Endothelial cell of umbilical vein (primary cell): ENCODE data around the gene BAZ1B. TPM values are rescaled to one million over a fixed set of nuclear protein-coding genes. Genes with fewer than 3 reads are reported as not detected.

ENCODE experiments used
- BruUV-seq: library from RNA; stranded (reverse); fragments of 400-500 nt; replicated peaks from 2 replicates; lab custom pipeline; 2021; lab: Mats Ljungman, UMichigan
- CTCF ChIA-PET: fragments of 300-600, 350-600 bp; sonication (Branson Sonifier 250); formaldehyde crosslinking; loops from one replicate; lab custom pipeline; 2021; ENCODE audit warnings: antibody characterized with exemption, inconsistent platforms; lab: Charles Lee
- POLR2A ChIA-PET: fragments of 300-600, 350-600 bp; sonication (Branson Sonifier 250); formaldehyde crosslinking; loops from one replicate; lab custom pipeline; 2021; ENCODE audit warnings: antibody characterized with exemption, inconsistent platforms; lab: Charles Lee
- DNase-seq: peaks from one replicate; pipeline ENCODE4 v3.0.0-alpha.2; 2011; ENCODE audit warnings: low read depth, low spot score
- FAIRE-seq: peaks from 2 replicates; lab custom pipeline; 2011; peaks lifted over from hg19 to GRCh38; lab: Jason Lieb, UNC
- H2AFZ ChIP-seq: 2 replicates; pipeline ENCODE4 v1.6.0; 2012; ENCODE audit warnings: low read depth, low read length, control low read depth, inconsistent platforms
- H3K27ac ChIP-seq: 2 replicates; pipeline ENCODE4 v1.5.1; 2011; ENCODE audit warnings: low read depth, mild to moderate bottlenecking, control low read depth, low read length, moderate library complexity; ENCODE audit not compliant: insufficient read depth
- H3K27me3 ChIP-seq, 2 experiments: 2 replicates each; pipeline versions ENCODE4 v1.6.0 to v1.6.1; 2011; ENCODE audit warnings: low read length in 2 of 2, mixed read lengths in 1 of 2; ENCODE audit not compliant: control insufficient read depth in 2 of 2, insufficient read depth in 2 of 2
- H3K36me3 ChIP-seq, 2 experiments: 2 replicates in 1 of 2; 3 replicates in 1 of 2; pipeline ENCODE4 v1.5.1; 2011; ENCODE audit warnings: low read length in 2 of 2, mild to moderate bottlenecking in 1 of 2, moderate library complexity in 1 of 2; ENCODE audit not compliant: control insufficient read depth in 2 of 2, insufficient read depth in 2 of 2; ENCODE audit errors: extremely low read depth in 1 of 2
- H3K4me1 ChIP-seq: 3 replicates; pipeline ENCODE4 v1.5.1; 2011; ENCODE audit warnings: mild to moderate bottlenecking, low read length; ENCODE audit not compliant: control insufficient read depth, insufficient read depth; ENCODE audit errors: extremely low read depth
- H3K4me2 ChIP-seq: 2 replicates; pipeline ENCODE4 v1.6.1; 2011; ENCODE audit warnings: low read length, control low read depth, mixed read lengths; ENCODE audit not compliant: insufficient read depth
- H3K4me3 ChIP-seq, 3 experiments: fragments of 200-600 bp in 1 of 3; sonication (generic), shearing (Covaris generic) in 1 of 3; replicated peaks in 1 of 3; 2 replicates each; pipeline ENCODE4 v1.5.1; 2011 to 2016; ENCODE audit warnings: control low read depth in 3 of 3, low read length in 3 of 3, mild to moderate bottlenecking in 2 of 3, inconsistent platforms in 1 of 3, low read depth in 1 of 3, moderate library complexity in 1 of 3; ENCODE audit not compliant: insufficient read depth in 1 of 3
- H3K79me2 ChIP-seq: 2 replicates; pipeline ENCODE4 v1.6.0; 2012; ENCODE audit warnings: low read length, inconsistent platforms; ENCODE audit not compliant: control insufficient read depth, insufficient read depth
- H3K9ac ChIP-seq: replicated peaks from 2 replicates; pipeline ENCODE3; 2011; ENCODE audit warnings: low read length, control low read depth; ENCODE audit not compliant: insufficient read depth; ENCODE audit errors: extremely low read depth
- H3K9me1 ChIP-seq: replicated peaks from 3 replicates; pipeline ENCODE4 v1.6.0; 2011; ENCODE audit warnings: mild to moderate bottlenecking, low read length; ENCODE audit not compliant: control insufficient read depth, insufficient read depth; ENCODE audit errors: extremely low read depth
- H3K9me3 ChIP-seq: replicated peaks from 2 replicates; pipeline ENCODE4 v1.5.1; 2012; ENCODE audit warnings: low read length, inconsistent platforms; ENCODE audit not compliant: control insufficient read depth, insufficient read depth
- H4K20me1 ChIP-seq: replicated peaks from 2 replicates; pipeline ENCODE3; 2011; ENCODE audit warnings: mild to moderate bottlenecking, low read length; ENCODE audit not compliant: control insufficient read depth, insufficient read depth; ENCODE audit errors: extremely low read depth
- CTCF ChIP-seq, 2 donors: IDR thresholded peaks; 1 replicate in 1 of 2; 2 replicates in 1 of 2; pipeline ENCODE4 v1.5.1; 2011; ENCODE audit warnings: low read length in 2 of 2, mild to moderate bottlenecking in 2 of 2, moderate library complexity in 2 of 2, control low read depth in 1 of 2, inconsistent platforms in 1 of 2, low read depth in 1 of 2; ENCODE audit not compliant: insufficient read depth in 1 of 2; ENCODE audit errors: extremely low read depth in 1 of 2
- EZH2 ChIP-seq: IDR thresholded peaks from 2 replicates; pipeline ENCODE4 v1.6.1; 2012; ENCODE audit warnings: borderline replicate concordance, low read depth, mild to moderate bottlenecking, moderate library complexity, low read length, inconsistent platforms; ENCODE audit not compliant: severe bottlenecking
- FOS ChIP-seq: IDR thresholded peaks from 2 replicates; pipeline ENCODE4 v1.6.1; 2011; ENCODE audit warnings: mild to moderate bottlenecking, low read length, moderate library complexity, borderline replicate concordance; ENCODE audit not compliant: insufficient read depth
- GATA2 ChIP-seq: IDR thresholded peaks from 2 replicates; pipeline ENCODE4 v1.7.0; 2011; ENCODE audit warnings: low read depth, mild to moderate bottlenecking, moderate library complexity, mixed read lengths, low read length; ENCODE audit not compliant: insufficient read length, insufficient read depth
- JUN ChIP-seq: IDR thresholded peaks from 2 replicates; pipeline ENCODE4 v1.6.1; 2011; ENCODE audit warnings: borderline replicate concordance, low read depth; ENCODE audit not compliant: insufficient read length, insufficient read depth
- MYC ChIP-seq: IDR thresholded peaks from one replicate; pipeline ENCODE4 v1.6.1; 2011; ENCODE audit warnings: mild to moderate bottlenecking, low read depth, low read length
- POLR2A ChIP-seq: IDR thresholded peaks from 2 replicates; pipeline ENCODE4 v1.6.1; 2012; ENCODE audit warnings: low read depth, mild to moderate bottlenecking, control low read depth, low read length
- POLR2AphosphoS5 ChIP-seq: IDR thresholded peaks from 2 replicates; pipeline ENCODE4 v1.6.1; 2012; ENCODE audit warnings: low read depth, mild to moderate bottlenecking, control low read depth, low read length, moderate library complexity; ENCODE audit not compliant: insufficient read depth
- dilution Hi-C: fragments of 300-500 bp; cut with MboI; formaldehyde crosslinking; loops from one replicate; pipeline ENCODE4 v1.15.0; 2019; ENCODE audit warnings: low sequenced_read_pairs; ENCODE audit not compliant: extremely low pct_ligation_motif_present
- intact Hi-C: fragments of 100-400 bp; cut with micrococcal nuclease; formaldehyde crosslinking; loops from one replicate; pipeline ENCODE4 v1.10.0; 2022
- polyA plus RNA-seq, 4 experiments: library from polyadenylated mRNA; depleted of rRNA in 3 of 4; stranded (reverse) in 3 of 4; unstranded in 1 of 4; fragments of >200 nt; gene quantifications; 2 replicates each; pipeline versions ENCODE4 v1.2.1 to v1.2.3, GENCODE V29; 2011 to 2012; ENCODE audit warnings: missing spikeins in 1 of 4
- total RNA-seq: library from RNA; stranded (reverse); gene quantifications from 2 replicates; pipeline ENCODE4 v1.2.3, GENCODE V29; 2021
- TF ChIP-seq, protein P1 (sequence below): IDR thresholded peaks from 2 replicates; pipeline ENCODE4 v1.6.1; 2011; ENCODE audit not compliant: insufficient read depth, insufficient read length

The BAZ1B gene
- total and polyA plus RNA-seq, 2 donors (not counting 3 experiments of a cell fraction or from before 2014, with no cell fraction given): 16.2 to 74.7 TPM

DNA sequence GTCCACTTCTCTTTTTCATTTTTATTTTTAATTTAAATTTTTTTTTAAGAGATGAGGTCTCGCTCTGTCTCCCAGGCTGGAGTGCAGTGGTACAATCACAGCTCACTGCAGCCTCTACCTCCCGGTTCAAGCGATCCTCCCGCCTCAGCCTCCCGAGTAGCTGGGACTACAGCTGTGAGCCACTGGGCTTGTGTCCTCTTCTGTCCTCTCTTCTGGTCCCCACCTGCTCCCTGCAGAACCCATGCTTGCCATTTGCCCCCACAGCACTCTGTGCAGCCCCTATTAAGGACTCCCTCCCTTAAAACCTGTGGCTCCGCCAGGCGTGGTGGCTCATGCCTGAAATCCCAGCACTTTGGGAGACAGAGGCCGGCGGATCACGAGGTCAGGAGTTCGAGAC, 97.6 kb downstream of the BAZ1B start:
- Histone ChIP-seq H3K9ac (peak overlapping the region; percentile 9), H3K4me3 (no peak overlapping the region), H3K79me2 (no peaks in the 10 kb centered on the region), H3K9me1 (no peaks in the 10 kb centered on the region), H3K4me1 (no peaks in the 10 kb centered on the region), H2AFZ (no peak overlapping the region), H3K27me3 (no peaks in the 10 kb centered on the region), H3K27ac (no peak overlapping the region), H3K9me3 (no peaks in the 10 kb centered on the region), H3K36me3 (no peaks in the 10 kb centered on the region), H4K20me1 (no peaks in the 10 kb centered on the region), H3K4me2 (no peak overlapping the region)
- intact Hi-C loops (no loop called here), dilution Hi-C loops (no loop called here)
- CTCF ChIA-PET: interaction anchor here (1.2 to 1.4 kb wide), 3 partner anchors 27 to 101 kb away, joined by 3 to 5 read pairs (median 3); no protein-coding TSS in a partner anchor
- DNase-seq: no peak
- FAIRE-seq: no peak
- POLR2A ChIA-PET: no interaction called here
- no TSS peak for BruUV-seq
- TF ChIP-seq JUN: no peak
- TF ChIP-seq POLR2AphosphoS5: no peak
- TF ChIP-seq, protein P1, sequence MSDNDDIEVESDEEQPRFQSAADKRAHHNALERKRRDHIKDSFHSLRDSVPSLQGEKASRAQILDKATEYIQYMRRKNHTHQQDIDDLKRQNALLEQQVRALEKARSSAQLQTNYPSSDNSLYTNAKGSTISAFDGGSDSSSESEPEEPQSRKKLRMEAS: no peak
- TF ChIP-seq EZH2: no peak
- TF ChIP-seq FOS: no peak
- no peak for TF ChIP-seq POLR2A
- no peak for TF ChIP-seq CTCF (IDR thresholded peaks at IDR 0.05; ENCODE audit: extremely low read depth in 1 of 2, insufficient read depth in 1 of 2, low read depth in 1 of 2, low read length in 2 of 2)
- no peak for TF ChIP-seq MYC
- no peak for TF ChIP-seq GATA2
